ENCODE measurements around the gene SEC16A.

SEC16A gene

DNA sequence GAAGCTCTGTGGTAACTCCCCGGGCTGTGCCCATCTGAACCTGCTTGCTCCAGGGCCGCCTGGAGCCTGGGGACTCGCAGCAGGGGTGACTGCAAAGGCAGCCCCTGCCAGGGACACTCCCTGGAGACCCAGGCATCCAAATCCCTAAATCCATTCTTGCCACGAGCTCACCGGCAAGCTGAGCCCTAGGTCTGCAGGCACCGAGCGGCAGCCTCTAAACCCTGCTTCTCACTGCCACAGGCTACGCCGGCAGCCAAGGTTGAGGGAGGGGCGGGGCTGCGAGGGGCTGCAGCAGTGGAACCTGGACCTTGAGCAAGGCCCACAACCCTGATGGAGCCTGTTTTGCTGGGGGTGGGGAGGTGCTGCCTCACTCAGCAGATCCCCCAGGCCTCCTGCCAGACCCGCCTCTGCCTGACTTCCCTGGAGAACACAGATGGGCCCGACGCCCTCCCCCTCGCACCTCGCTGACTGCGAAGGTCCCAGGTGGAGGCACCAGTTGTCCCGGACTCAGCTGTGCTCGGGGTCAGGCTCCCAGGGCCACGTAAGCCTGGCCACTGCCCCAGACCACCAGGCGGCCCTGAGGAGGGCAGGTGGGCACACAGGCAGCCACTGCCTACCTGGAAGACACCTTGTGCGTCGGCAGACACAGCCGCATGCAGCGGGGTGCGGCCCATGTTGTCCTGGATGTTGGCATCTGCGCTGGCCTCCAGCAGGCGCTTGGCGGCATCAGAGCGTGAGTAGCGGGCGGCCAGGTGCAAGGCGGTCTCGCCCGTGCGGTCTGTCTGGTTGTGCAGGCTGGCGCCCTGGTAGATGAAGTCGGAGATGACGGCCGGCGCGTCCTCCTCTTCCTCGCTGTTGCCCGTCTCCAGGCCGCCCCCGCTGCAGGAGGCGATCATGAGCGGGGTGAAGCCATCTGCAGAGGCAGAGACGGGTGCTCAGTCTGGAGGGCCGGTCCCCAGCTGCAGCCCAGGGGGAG lies 17.4 kb upstream of the SEC16A start:
- H3K27me3 ChIP-seq (ENCODE audit: insufficient read depth, poor library complexity, severe bottlenecking) = no peaks in the 10 kb centered on the region
- H3K4me3 ChIP-seq (replicated peaks; ENCODE audit: insufficient read depth, low read length) = no peak overlapping the region
- TF ChIP-seq GABPA (IDR thresholded peaks at IDR 0.05; ENCODE audit: low read depth) = no peak
- TF ChIP-seq, protein P1, sequence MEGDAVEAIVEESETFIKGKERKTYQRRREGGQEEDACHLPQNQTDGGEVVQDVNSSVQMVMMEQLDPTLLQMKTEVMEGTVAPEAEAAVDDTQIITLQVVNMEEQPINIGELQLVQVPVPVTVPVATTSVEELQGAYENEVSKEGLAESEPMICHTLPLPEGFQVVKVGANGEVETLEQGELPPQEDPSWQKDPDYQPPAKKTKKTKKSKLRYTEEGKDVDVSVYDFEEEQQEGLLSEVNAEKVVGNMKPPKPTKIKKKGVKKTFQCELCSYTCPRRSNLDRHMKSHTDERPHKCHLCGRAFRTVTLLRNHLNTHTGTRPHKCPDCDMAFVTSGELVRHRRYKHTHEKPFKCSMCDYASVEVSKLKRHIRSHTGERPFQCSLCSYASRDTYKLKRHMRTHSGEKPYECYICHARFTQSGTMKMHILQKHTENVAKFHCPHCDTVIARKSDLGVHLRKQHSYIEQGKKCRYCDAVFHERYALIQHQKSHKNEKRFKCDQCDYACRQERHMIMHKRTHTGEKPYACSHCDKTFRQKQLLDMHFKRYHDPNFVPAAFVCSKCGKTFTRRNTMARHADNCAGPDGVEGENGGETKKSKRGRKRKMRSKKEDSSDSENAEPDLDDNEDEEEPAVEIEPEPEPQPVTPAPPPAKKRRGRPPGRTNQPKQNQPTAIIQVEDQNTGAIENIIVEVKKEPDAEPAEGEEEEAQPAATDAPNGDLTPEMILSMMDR (IDR thresholded peaks at IDR 0.05; ENCODE audit: insufficient read depth, low read length) = no peak
- TF ChIP-seq REST (IDR thresholded peaks at IDR 0.05; ENCODE audit: insufficient replicate concordance, low read depth) = no peak
- no peak for TF ChIP-seq POLR2AphosphoS5 (IDR thresholded peaks at IDR 0.05; ENCODE audit: low read depth)
- TF ChIP-seq SPI1 (IDR thresholded peaks at IDR 0.05; ENCODE audit: borderline replicate concordance, low read depth) = no peak
- H3K27ac ChIP-seq (replicated peaks) = no peak overlapping the region
- DNase-seq (ENCODE audit: low read depth in 1 of 2, low spot score in 1 of 2) = no peak

GRCh38 chr9:136499071-136499934 lies 16.5 kb upstream of the SEC16A start:
- Histone ChIP-seq H3K4me3 (replicated peaks; ENCODE audit: insufficient read depth, low read length) (no peak overlapping the region), H3K27me3 (ENCODE audit: insufficient read depth, poor library complexity, severe bottlenecking) (no peaks in the 10 kb centered on the region), H3K27ac (replicated peaks) (no peak overlapping the region)
- no peak for DNase-seq (ENCODE audit: low read depth in 1 of 2, low spot score in 1 of 2)
- no peak for TF ChIP-seq REST (IDR thresholded peaks at IDR 0.05; ENCODE audit: insufficient replicate concordance, low read depth)
- no peak for TF ChIP-seq POLR2AphosphoS5 (IDR thresholded peaks at IDR 0.05; ENCODE audit: low read depth)
- TF ChIP-seq SPI1 (IDR thresholded peaks at IDR 0.05; ENCODE audit: borderline replicate concordance, low read depth) = no peak
- TF ChIP-seq, protein P1 (IDR thresholded peaks at IDR 0.05; ENCODE audit: insufficient read depth, low read length) = no peak
- no peak for TF ChIP-seq GABPA (IDR thresholded peaks at IDR 0.05; ENCODE audit: low read depth)

DNA sequence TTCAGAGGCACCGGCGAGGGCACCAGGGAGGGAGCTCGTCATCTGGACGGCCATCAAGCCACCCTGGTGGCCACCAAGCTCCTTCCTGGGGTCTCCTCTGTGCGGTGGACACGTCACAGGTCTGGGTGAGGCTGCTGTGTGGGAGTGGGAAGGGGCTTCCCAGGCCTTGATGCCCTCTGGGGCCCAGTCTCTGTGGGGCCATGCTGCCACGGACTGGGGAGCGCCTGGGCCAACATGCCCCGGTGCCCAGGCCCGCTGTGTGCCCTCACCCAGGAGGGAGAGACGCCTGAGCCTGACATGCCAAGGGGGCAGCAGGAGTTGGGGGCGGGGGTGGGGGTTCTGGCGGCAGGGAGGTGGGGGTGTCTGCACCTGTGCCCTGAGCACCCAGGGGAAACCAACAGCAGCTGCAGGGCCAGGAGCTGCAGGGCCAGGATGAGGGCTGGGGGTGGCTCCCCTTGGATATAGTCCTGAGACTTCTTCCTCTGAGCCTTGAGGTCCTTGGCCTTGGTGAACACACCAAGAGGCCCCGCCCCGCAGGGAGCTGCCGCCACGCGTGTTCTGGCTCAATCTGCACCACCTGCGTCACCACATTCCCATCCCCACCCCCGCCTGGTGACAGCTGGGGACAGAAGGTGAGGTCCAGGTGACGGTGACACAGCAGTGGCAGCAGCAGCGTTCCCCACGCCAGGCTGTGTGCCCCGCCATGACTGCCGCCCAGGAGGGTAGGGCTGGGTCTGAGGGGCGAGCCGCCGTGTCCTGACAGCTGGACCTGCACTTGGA lies 15.3 kb upstream of the SEC16A start:
- no peaks in the 10 kb centered on the region for H3K27me3 ChIP-seq (ENCODE audit: insufficient read depth, poor library complexity, severe bottlenecking)
- no peak overlapping the region for H3K4me3 ChIP-seq (replicated peaks; ENCODE audit: insufficient read depth, low read length)
- H3K27ac ChIP-seq (replicated peaks) = no peak overlapping the region
- DNase-seq (ENCODE audit: low read depth in 1 of 2, low spot score in 1 of 2) = no peak
- TF ChIP-seq POLR2AphosphoS5 (IDR thresholded peaks at IDR 0.05; ENCODE audit: low read depth) (no peak), GABPA (IDR thresholded peaks at IDR 0.05; ENCODE audit: low read depth) (no peak), REST (IDR thresholded peaks at IDR 0.05; ENCODE audit: insufficient replicate concordance, low read depth) (no peak), SPI1 (IDR thresholded peaks at IDR 0.05; ENCODE audit: borderline replicate concordance, low read depth) (no peak)
- TF ChIP-seq, protein P1 (IDR thresholded peaks at IDR 0.05; ENCODE audit: insufficient read depth, low read length) = no peak
